Measurements from ENCODE around the gene SMIM24.

The SMIM24 gene

DNA sequence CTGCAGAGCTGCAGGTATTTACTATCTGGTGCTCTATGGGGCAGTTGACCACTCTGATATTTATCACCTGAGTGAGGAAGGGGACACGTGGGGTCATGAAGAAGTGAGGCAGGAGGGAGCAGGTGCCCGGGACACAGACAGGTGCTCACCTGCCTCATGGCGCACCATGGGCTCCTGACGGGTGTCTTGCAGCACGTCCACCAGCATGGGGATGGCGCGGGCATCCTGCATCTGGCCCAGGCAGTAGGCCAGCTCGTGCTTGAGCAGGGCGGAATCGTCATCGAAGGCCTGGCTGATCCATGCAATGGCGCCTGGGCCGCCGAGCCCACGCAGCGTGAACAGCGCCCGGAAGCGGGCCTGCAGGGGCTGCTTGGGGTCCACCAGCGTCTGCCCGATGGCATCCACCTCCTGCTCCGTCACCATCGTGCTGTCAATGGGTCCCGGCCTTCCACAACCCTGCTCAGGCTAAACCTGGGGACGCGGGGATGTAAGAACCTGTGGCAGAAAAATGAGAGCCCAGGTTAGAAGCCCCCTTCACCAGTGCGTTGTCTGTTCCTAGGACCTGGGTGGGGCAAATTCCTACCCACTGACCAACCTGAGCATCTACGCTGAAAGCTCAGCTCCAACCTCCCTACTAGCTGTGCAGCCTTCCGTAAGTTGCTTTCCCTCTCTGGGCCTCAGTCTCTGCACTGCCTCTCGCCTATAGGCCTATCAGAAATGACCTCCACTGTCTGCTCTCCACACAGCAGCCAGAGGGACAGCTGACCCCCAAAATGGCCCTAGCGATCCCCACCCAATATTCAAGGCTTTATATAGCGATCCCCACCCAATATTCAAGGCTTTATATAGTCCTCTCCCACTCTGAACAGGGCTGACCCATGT lies 16.3 kb upstream of the SMIM24 start:
- Mint-ChIP-seq H3K27ac (no peak overlapping the region), H3K27me3 (no peaks in the 10 kb centered on the region), H3K4me3 (no peak overlapping the region), H3K4me1 (ENCODE audit: low read depth) (peaks cover 26% of the 10 kb centered on the region), H3K36me3 (ENCODE audit: low read depth) (peaks cover 77% of the 10 kb centered on the region), H3K9me3 (no peaks in the 10 kb centered on the region)
- intact Hi-C loops (cut with micrococcal nuclease): no loop called here

- no peaks in the 10 kb centered on the region for H3K27me3 Mint-ChIP-seq
- no peak overlapping the region for H3K4me3 Mint-ChIP-seq
- no peak overlapping the region for H3K27ac Mint-ChIP-seq
- peaks cover 17% of the 10 kb centered on the region for H3K4me1 Mint-ChIP-seq (ENCODE audit: low read depth)
- peaks cover 87% of the 10 kb centered on the region for H3K36me3 Mint-ChIP-seq (ENCODE audit: low read depth)
- H3K9me3 Mint-ChIP-seq: no peaks in the 10 kb centered on the region
- intact Hi-C loops (cut with micrococcal nuclease): no loop called here
Observed at GRCh38 chr19:3494559-3494958, 14.2 kb upstream of the SMIM24 start.

DNA sequence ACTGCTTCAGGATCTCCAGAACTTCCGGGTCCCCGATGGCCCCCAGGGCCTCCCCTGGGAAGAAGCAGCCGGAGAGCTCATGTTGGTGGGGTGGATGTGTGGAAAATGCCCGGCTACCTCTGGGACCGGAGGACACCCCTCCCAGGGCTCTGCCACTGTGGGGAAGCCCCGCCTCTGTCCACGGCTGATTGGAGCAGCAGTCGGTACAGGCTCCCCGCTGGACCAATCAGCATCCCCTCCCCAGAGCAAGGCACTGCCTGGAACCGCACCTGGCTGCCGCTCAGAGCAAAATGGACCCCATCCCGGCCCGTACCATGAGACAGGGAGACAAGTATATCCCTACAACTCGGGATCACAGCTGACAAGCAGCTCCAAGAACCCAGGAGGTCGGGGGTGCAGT lies 13.7 kb upstream of the SMIM24 start:
- peaks cover 83% of the 10 kb centered on the region for H3K36me3 Mint-ChIP-seq (ENCODE audit: low read depth)
- no peak overlapping the region for H3K4me3 Mint-ChIP-seq
- no peaks in the 10 kb centered on the region for H3K27me3 Mint-ChIP-seq
- intact Hi-C loops (cut with micrococcal nuclease): no loop called here
- no peaks in the 10 kb centered on the region for H3K9me3 Mint-ChIP-seq
- peaks cover 12% of the 10 kb centered on the region for H3K4me1 Mint-ChIP-seq (ENCODE audit: low read depth)
- no peak overlapping the region for H3K27ac Mint-ChIP-seq

- Mint-ChIP-seq H3K9me3 (no peaks in the 10 kb centered on the region), H3K27me3 (no peaks in the 10 kb centered on the region), H3K4me3 (no peak overlapping the region), H3K27ac (no peak overlapping the region), H3K36me3 (ENCODE audit: low read depth) (peaks cover 80% of the 10 kb centered on the region), H3K4me1 (ENCODE audit: low read depth) (peaks cover 8% of the 10 kb centered on the region)
- intact Hi-C loops (cut with micrococcal nuclease): no loop called here
Observed at GRCh38 chr19:3493651-3494050, 13.3 kb upstream of the SMIM24 start.

DNA sequence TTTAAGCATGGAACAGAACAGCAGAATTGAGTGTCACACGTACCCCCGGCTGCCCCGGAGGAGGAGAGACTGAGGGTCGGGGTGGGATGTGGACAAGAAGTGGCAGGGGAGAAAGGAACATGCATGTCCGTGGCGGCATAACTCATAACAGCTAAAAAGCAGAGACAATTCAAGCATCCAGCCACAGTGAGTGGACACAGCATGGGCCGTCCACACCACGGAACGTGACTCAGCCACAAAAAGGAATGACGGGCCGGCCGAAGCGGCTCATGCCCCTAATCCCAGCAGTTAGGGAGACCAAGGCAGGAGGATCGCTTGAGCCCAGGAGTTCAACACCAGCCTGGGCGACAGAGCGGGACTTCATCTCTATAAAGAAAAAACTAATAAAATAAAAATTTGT lies 12.6 kb upstream of the SMIM24 start:
- Mint-ChIP-seq H3K4me3 (no peak overlapping the region), H3K36me3 (ENCODE audit: low read depth) (peaks cover 77% of the 10 kb centered on the region), H3K9me3 (no peaks in the 10 kb centered on the region), H3K27me3 (no peaks in the 10 kb centered on the region), H3K27ac (no peak overlapping the region), H3K4me1 (ENCODE audit: low read depth) (peaks cover 2% of the 10 kb centered on the region)
- intact Hi-C loops (cut with micrococcal nuclease): no loop called here

GRCh38 chr19:3492131-3492839 lies 12.0 kb upstream of the SMIM24 start:
- Mint-ChIP-seq H3K27me3 (no peaks in the 10 kb centered on the region), H3K4me1 (ENCODE audit: low read depth) (no peaks in the 10 kb centered on the region), H3K4me3 (no peak overlapping the region), H3K9me3 (no peaks in the 10 kb centered on the region), H3K27ac (no peak overlapping the region), H3K36me3 (ENCODE audit: low read depth) (peaks cover 76% of the 10 kb centered on the region)
- intact Hi-C loops (cut with micrococcal nuclease): no loop called here

DNA sequence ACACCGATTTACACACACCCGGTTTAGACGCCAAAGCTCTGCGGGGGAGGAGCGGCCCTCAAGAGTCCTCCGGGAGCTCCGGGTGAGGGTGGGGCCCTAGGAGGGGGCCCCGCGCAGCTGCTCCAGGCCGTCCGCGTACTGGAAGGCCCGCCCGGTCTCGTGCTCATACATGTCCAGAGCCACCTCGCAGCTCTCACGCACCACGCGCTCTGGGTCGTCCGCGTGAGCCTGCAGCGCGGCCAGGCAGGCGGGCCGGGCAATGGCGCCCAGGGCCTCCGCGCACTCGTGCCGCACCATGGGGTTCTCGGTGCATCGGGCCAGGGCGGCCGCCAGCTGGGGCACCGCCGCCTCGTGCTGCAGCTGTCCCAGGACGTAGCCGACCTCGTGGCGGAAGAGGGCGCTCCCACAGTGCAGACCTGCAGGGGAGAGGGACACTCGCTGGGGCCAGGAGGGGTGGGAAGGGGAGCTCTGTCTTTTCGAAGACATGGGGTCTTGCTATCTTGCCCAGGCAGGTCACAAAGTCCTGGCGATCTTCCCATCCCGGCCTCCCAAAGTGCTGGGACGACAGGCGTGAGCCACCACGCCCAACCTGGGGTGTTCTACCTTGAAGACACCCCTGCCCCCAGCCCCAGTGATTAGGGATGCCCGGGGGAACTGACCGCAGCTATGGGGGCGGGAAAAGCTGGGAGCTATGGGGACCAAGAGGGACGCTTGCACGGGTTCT lies 11.2 kb upstream of the SMIM24 start:
- Mint-ChIP-seq H3K4me1 (ENCODE audit: low read depth) (no peaks in the 10 kb centered on the region), H3K4me3 (no peak overlapping the region), H3K27ac (no peak overlapping the region), H3K9me3 (no peaks in the 10 kb centered on the region), H3K27me3 (no peaks in the 10 kb centered on the region), H3K36me3 (ENCODE audit: low read depth) (peaks cover 74% of the 10 kb centered on the region)
- intact Hi-C loops (cut with micrococcal nuclease): no loop called here

DNA sequence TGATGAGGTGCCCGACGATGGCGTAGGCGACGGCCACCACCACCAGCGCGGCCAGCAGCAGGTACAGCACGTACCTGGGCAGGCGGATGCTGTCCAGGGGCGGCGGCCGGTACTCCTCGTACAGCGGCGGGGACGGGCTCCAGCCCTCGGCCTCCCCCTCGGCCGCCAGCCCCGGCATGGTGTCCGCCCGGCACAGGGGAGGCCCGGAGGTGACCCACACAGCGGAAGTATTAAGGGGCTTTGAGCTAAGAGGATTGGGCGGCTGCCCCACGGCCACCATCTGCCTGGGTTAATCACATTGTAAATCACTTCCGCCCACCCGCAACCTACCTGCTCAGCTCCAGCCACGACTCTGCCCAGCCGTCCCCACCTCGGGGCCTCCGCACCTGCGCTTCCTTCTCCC lies 2.9 kb upstream of the SMIM24 start, which contains the start of gene SMIM44:
Gene SMIM44 (minus strand): TSS at position 216 of the 403 bp plus-strand sequence. CDS start 38 bp downstream, at position 178.
- peaks cover 13% of the 10 kb centered on the region for H3K4me1 Mint-ChIP-seq (ENCODE audit: low read depth)
- no peak within 1 kb of the TSS for H3K4me3 Mint-ChIP-seq
- H3K27me3 Mint-ChIP-seq: peaks cover 20% of the 10 kb centered on the region
- intact Hi-C loops (cut with micrococcal nuclease): no loop called here
- H3K27ac Mint-ChIP-seq: no peak within 1 kb of the TSS
- H3K36me3 Mint-ChIP-seq (ENCODE audit: low read depth): peaks cover 6% of the 10 kb centered on the region
- no peaks in the 10 kb centered on the region for H3K9me3 Mint-ChIP-seq

DNA sequence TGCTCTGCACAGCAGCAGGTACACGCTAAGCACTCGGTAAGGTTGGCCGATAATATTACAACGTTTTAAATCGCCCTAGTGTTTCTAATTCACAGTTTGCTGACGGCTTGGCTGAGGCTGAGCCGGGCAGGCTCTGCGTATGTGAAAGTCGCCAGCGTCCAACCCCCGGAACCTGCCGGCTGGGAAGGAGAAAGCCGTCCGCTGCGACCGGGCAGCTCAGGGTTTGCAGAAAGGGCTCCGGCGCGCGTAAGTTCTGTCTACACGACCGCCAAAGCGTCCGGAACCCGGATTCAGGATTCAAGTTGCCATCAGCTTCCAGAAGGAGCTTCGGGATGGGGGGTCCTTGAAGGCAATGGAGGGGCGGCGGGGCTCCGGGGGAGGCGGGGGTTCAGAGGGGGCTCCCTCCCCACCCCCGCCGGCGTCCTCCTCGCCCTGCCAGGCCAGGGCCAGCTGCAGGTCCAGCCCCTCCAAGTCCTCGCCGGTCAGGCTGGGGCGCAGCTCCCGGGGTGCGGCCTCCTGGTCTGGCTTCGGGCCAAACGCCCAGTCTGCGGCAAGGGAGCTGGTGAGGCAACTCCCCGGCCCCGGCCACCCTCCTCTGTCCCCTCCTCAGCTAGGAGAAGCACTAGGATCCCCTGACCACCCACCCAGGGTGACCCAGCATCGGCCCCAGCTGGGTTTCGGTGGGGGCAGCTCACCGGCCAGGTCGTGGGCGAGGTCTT lies 2.3 kb upstream of the SMIM24 start:
- Mint-ChIP-seq H3K36me3 (ENCODE audit: low read depth) (peaks cover 6% of the 10 kb centered on the region), H3K27ac (no peak overlapping the region), H3K9me3 (no peaks in the 10 kb centered on the region), H3K4me3 (no peak overlapping the region), H3K27me3 (peaks cover 23% of the 10 kb centered on the region), H3K4me1 (ENCODE audit: low read depth) (peaks cover 16% of the 10 kb centered on the region)
- intact Hi-C loops (cut with micrococcal nuclease): no loop called here

GRCh38 chr19:3481241-3482090 lies 1.1 kb upstream of the SMIM24 start:
- intact Hi-C loops (cut with micrococcal nuclease): no loop called here
- Mint-ChIP-seq H3K27ac (no peak overlapping the region), H3K27me3 (peaks cover 23% of the 10 kb centered on the region), H3K9me3 (no peaks in the 10 kb centered on the region), H3K4me3 (no peak overlapping the region), H3K4me1 (ENCODE audit: low read depth) (peaks cover 16% of the 10 kb centered on the region), H3K36me3 (ENCODE audit: low read depth) (no peaks in the 10 kb centered on the region)

DNA sequence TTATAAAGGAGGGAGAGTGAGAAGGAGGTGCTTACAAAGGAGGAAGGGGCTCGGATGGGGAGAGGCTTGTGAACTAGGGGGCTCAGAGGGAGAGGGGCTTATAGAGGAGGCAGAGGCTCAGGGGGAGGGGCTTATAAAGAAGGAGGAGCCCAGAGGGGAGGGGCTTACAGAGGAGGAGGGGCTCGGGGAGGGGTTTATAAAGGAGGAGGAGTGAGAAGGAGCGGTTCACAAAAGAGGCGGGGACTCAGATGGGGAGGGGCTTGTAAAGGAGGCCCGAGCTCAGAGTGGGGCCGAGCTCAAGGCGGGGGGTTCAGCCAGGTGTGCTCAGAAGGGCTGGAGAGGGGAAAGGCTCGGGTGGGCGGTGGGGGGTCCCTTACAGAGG lies 500 bp downstream of the SMIM24 start:
- H3K4me3 Mint-ChIP-seq: no peak overlapping the region
- no peaks in the 10 kb centered on the region for H3K9me3 Mint-ChIP-seq
- no peak overlapping the region for H3K27ac Mint-ChIP-seq
- intact Hi-C loops (cut with micrococcal nuclease): no loop called here
- H3K27me3 Mint-ChIP-seq: peaks cover 19% of the 10 kb centered on the region
- no peaks in the 10 kb centered on the region for H3K36me3 Mint-ChIP-seq (ENCODE audit: low read depth)
- H3K4me1 Mint-ChIP-seq (ENCODE audit: low read depth): peaks cover 16% of the 10 kb centered on the region

DNA sequence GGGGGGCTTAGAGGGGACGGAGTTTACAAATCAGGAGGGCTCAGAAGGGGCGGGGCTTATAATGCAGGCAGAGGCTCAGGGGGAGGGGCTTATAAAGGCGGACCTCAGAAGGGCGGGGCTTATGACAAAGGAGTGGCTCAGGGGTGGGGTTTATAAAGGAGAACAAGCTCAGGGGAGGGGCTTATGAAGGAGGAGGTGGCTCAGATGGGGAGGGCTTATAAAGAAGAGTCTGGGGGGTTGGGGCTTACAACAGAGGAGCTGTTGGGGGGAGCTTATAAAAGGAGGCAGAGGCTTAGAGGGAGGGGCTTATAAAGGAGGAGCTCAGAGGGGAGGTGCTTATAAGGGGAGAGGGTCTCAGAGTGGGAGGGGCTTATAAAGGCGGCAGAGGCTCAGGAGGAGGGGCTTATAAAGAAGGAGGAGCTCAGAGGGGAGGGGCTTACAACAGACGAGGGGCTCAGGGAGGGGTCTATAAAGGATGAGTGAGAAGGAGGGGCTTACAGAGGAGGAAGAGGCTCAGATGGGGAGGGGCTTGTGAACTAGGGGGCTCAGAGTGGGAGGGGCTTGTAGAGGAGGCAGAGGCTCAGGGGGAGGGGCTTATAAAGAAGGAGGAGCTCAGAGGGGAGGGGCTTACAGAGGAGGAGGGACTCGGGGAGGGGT lies 1.0 kb downstream of the SMIM24 start:
- Mint-ChIP-seq H3K4me3 (no peak overlapping the region), H3K36me3 (ENCODE audit: low read depth) (no peaks in the 10 kb centered on the region), H3K4me1 (ENCODE audit: low read depth) (peaks cover 16% of the 10 kb centered on the region), H3K27ac (no peak overlapping the region), H3K27me3 (peaks cover 17% of the 10 kb centered on the region), H3K9me3 (no peaks in the 10 kb centered on the region)
- intact Hi-C loops (cut with micrococcal nuclease): no loop called here
